Measurements from ENCODE around the gene ZNF324.
A peak's percentile ranks its signal among the peaks of the same experiment; 100 is the strongest.

DNA sequence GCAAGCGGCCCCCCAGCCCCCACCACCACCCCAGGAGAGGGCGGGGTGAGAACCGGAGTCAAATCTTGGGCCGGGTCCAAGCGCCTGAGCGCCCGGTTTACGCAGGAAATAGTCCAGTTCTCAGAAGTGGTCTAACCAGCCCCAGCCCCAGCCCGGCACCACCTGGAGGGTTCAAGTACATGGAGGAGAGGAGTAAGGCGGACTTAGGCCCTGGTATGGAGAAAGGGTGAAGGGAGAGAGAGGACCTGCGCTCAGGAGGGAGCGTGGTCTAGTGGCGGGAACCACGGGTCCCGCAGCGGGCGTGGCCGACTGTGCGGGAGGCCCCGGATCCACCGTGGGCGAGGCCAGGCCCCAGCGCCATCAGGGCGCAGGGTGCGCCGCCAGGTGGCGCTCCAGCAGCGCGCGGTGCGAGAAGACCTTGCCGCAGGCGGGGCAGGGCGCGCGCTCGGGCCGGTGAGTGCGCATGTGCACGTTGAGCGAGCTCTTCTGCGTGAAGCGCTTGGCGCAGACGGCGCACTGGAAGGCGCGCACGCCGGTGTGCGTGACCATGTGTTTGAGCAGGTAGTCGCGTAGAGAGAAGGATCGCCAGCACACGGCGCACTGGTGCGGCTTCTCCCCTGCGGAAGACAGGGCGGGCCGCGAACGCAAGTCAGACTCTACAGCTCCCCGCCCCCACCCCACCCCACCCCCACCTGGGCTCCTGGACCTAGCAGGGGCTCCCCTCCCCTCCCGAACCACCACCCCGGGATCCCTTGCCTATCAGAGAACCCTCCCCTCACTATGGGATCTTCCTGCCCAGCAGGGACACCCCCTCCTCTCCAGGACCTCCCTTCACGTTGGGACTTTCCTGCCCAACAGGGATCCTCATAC is 47.0 kb downstream of the ZNF324 start:
- TF ChIP-seq SIN3A (IDR thresholded peaks at IDR 0.05; ENCODE audit: borderline replicate concordance, insufficient read depth, low read length) (peak; percentile 31; the same call in 1 of the 2 replicates), POLR2AphosphoS5 (IDR thresholded peaks at IDR 0.05; ENCODE audit: low read depth, low read length) (peak; percentile 89), TAF1 (IDR thresholded peaks at IDR 0.05; ENCODE audit: borderline replicate concordance, insufficient read depth, low read length) (peak; percentile 64; the same call in 1 of the 2 replicates)
